HG02885 (cell line): ENCODE data around the gene ZBTB7C.

Experiments used
- ATAC-seq: cut with Tn5 transposase; IDR thresholded peaks from one replicate; pipeline ENCODE4 v1.9.1; 2021; ENCODE audit warnings: mild to moderate bottlenecking; ENCODE audit not compliant: unreplicated experiment, poor library complexity

Gene ZBTB7C

GRCh38 chr18:48023334-48024008 is 385.7 kb downstream of the ZBTB7C start:
- no peak for ATAC-seq

- ATAC-seq: peak; percentile 68
These were observed 386.5 kb downstream of the ZBTB7C start for GRCh38 chr18:48022531-48023329.

- ATAC-seq: no peak
These were observed 387.2 kb downstream of the ZBTB7C start for GRCh38 chr18:48022021-48022420.

- ATAC-seq: no peak
These were observed 387.8 kb downstream of the ZBTB7C start for GRCh38 chr18:48021273-48021914.

GRCh38 chr18:48020337-48021250 is 388.6 kb downstream of the ZBTB7C start:
- ATAC-seq: no peak

GRCh38 chr18:48019557-48020325 is 389.4 kb downstream of the ZBTB7C start:
- no peak for ATAC-seq

GRCh38 chr18:48018851-48019250 is 390.3 kb downstream of the ZBTB7C start:
- ATAC-seq: no peak

GRCh38 chr18:48017635-48018034 is 391.5 kb downstream of the ZBTB7C start:
- ATAC-seq: no peak

GRCh38 chr18:48013162-48013561 is 396.0 kb downstream of the ZBTB7C start:
- no peak for ATAC-seq

- no peak for ATAC-seq
These were observed 397.2 kb downstream of the ZBTB7C start for GRCh38 chr18:48011926-48012465.

GRCh38 chr18:48010264-48010663 is 398.9 kb downstream of the ZBTB7C start:
- ATAC-seq: no peak

GRCh38 chr18:48009116-48009745 is 400.0 kb downstream of the ZBTB7C start:
- no peak for ATAC-seq

GRCh38 chr18:48007955-48008701 is 401.1 kb downstream of the ZBTB7C start:
- ATAC-seq: peak; percentile 62

GRCh38 chr18:48007381-48007780 is 401.8 kb downstream of the ZBTB7C start:
- ATAC-seq: no peak

- no peak for ATAC-seq
These were observed 402.6 kb downstream of the ZBTB7C start for GRCh38 chr18:48006415-48007175.

- ATAC-seq: no peak
These were observed 404.6 kb downstream of the ZBTB7C start for GRCh38 chr18:48004577-48004976.
